K562 (cell line): ENCODE data around the gene RAB7A.

Source experiments
- CEBPB ChIP-seq: fragments of 450-650 bp; IDR thresholded peaks from 2 replicates; pipeline ENCODE4 v1.6.1; 2016; ENCODE audit warnings: missing genetic modification characterization, missing compliant biosample characterization
- CTCF ChIP-seq, 3 experiments: IDR thresholded peaks in 2 of 3; conservative IDR thresholded peaks in 1 of 3; 2 replicates each; pipeline ENCODE4 v1.5.1; 2011 to 2012; ENCODE audit warnings: low read length in 3 of 3, mild to moderate bottlenecking in 3 of 3, control low read depth in 2 of 3, improper control_type of control experiment in 1 of 3, inconsistent platforms in 1 of 3, low read depth in 1 of 3, mixed read lengths in 1 of 3, moderate library complexity in 1 of 3; ENCODE audit not compliant: insufficient read depth in 2 of 3
- HNRNPUL1 ChIP-seq: fragments of 200-400 bp; formaldehyde crosslinking; IDR thresholded peaks from 2 replicates; pipeline ENCODE4 v1.6.1; 2017; ENCODE audit warnings: low read length
- MAFK ChIP-seq: IDR thresholded peaks from 2 replicates; pipeline ENCODE4 v1.6.1; 2011; ENCODE audit warnings: low read length, improper control_type of control experiment
- MLLT1 ChIP-seq, 2 experiments: fragments of 450-650 bp; IDR thresholded peaks; 2 replicates each; pipeline ENCODE4 v1.6.1; 2016
- PATZ1 ChIP-seq: fragments of 250-450 bp; sonication (Bioruptor Pico); IDR thresholded peaks from 2 replicates; pipeline ENCODE4 v1.5.0; 2020; ENCODE audit warnings: mild to moderate bottlenecking, borderline replicate concordance
- PTTG1 ChIP-seq: fragments of 450-650 bp; IDR thresholded peaks from 2 replicates; pipeline ENCODE4 v1.6.1; 2016; ENCODE audit warnings: low read depth, mild to moderate bottlenecking, missing genetic modification characterization, missing compliant biosample characterization
- SRSF9 ChIP-seq: fragments of 200-400 bp; formaldehyde crosslinking; IDR thresholded peaks from 2 replicates; pipeline ENCODE4 v1.6.1; 2017; ENCODE audit warnings: low read depth, low read length, borderline replicate concordance

GRCh38 chr3:128680603-128681368 lies 45.2 kb upstream of the RAB7A start:
- TF ChIP-seq HNRNPUL1 (no peak), MLLT1 (IDR thresholded peaks at IDR 0.05) (no peak), CEBPB (tag) (no peak; the same call in 1 of the 2 replicates), PATZ1 (CRISPR knock-in tag) (no peak), SRSF9 (no peak), CTCF (IDR thresholded peaks at IDR 0.05 in 2 of 3, conservative IDR thresholded peaks at IDR 0.05 in 1 of 3; ENCODE audit: insufficient read depth in 2 of 3, low read depth in 1 of 3, low read length in 3 of 3) (peak; percentile 89 to 97 (median 92)), MAFK (no peak), PTTG1 (tag) (no peak)
